ENCODE data around the gene TMEM185B.

The TMEM185B gene

GRCh38 chr2:120230515-120231471, 7.6 kb upstream of the TMEM185B start:
- peak; percentile 18 for DNase-seq

GRCh38 chr2:120229341-120229740, 6.1 kb upstream of the TMEM185B start:
- no peak for DNase-seq

GRCh38 chr2:120228503-120228902, 5.3 kb upstream of the TMEM185B start:
- no peak for DNase-seq

- no peak for DNase-seq
Measured at GRCh38 chr2:120227111-120227991, 4.2 kb upstream of the TMEM185B start.

- no peak for DNase-seq
Measured at GRCh38 chr2:120226316-120226715, 3.1 kb upstream of the TMEM185B start.

- DNase-seq, result no peak
Measured at GRCh38 chr2:120225549-120226065, 2.4 kb upstream of the TMEM185B start.

- DNase-seq, result no peak
Measured at GRCh38 chr2:120224735-120225548, 1.7 kb upstream of the TMEM185B start.

GRCh38 chr2:120224256-120224655, 1.1 kb upstream of the TMEM185B start:
- peak; percentile 27 for DNase-seq

GRCh38 chr2:120222186-120223033, 790 bp downstream of the TMEM185B start:
- DNase-seq, result peak; percentile 30

GRCh38 chr2:120221616-120222015, 1.6 kb downstream of the TMEM185B start:
- DNase-seq, result peak; percentile 12

- DNase-seq, result no peak
Measured at GRCh38 chr2:120220756-120221155, 2.4 kb downstream of the TMEM185B start.

GRCh38 chr2:120219766-120220165, 3.4 kb downstream of the TMEM185B start:
- no peak for DNase-seq

GRCh38 chr2:120219291-120219690, 3.9 kb downstream of the TMEM185B start:
- no peak for DNase-seq

GRCh38 chr2:120218181-120218580, 5.0 kb downstream of the TMEM185B start:
- DNase-seq, result no peak

GRCh38 chr2:120210270-120210693, 12.9 kb downstream of the TMEM185B start:
- DNase-seq, result no peak

- no peak for DNase-seq
Measured at GRCh38 chr2:120209427-120210269, 13.6 kb downstream of the TMEM185B start.

GRCh38 chr2:120208381-120209353, 14.5 kb downstream of the TMEM185B start:
- no peak for DNase-seq

- peak; percentile 63 for DNase-seq
Measured at GRCh38 chr2:120206022-120206581, 17.1 kb downstream of the TMEM185B start.

Measured in activated CD4-positive, CD25-positive, alpha-beta regulatory T cell treated with anti-CD3 and anti-CD28 coated beads, Interleukin-2, amount 50 U/mL, for 72 hours (primary cell).